Measurements from ENCODE around the gene TNFAIP8L3.

The TNFAIP8L3 gene

DNA sequence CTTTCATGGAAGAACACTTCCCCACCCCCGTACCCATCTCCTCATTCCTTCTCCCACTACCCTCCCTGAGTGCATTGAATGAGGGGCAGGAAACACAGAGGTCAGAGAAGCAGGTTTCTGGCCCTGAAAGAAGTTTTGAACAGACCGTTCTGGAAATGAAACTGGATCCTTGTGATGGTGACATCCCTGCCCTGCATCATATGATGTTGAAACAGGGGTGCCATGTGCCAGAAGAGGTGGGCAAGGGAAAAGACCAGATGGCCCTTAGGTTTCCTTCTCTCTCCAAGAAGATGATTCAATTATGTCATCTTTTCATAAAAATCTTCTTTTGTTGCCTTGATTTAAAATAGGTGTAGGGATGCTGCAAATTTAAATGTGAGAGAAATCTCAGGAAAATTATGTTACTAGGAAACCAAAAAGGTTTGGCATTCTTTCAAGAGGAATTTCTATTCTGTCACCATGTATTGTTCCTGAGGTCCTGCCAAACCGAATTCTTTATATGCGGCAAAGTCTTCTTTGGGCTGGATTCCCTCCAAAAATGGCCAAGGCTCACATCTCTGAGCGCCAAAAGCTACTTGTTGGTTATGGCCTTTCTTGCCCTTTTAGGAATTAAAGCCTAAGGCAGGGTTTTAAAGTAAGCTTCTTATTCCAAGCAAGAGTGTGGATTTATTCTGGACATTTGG, 19.9 kb upstream of the TNFAIP8L3 start:
- DNase-seq (ENCODE audit: low read depth): no peak

DNA sequence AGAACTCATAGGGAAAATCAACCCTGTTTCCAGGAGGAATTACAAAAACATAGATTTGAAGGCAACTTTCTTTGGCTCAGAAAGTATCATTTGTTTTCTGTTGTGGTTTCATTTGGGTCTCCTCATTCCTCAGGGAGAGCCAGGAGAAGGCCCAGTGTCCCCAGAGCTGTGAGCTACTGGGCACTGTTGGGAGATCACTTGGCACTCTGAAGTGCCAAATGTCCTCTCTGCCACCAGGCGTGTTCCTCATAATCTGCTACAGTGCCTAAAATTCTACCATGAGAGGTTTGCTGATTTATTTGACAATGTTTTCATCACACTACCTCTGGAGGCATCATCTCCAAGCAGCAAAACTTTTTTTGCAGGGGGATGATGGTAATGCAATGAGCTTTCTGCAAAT, 17.4 kb upstream of the TNFAIP8L3 start:
- no peak for DNase-seq (ENCODE audit: low read depth)

DNA sequence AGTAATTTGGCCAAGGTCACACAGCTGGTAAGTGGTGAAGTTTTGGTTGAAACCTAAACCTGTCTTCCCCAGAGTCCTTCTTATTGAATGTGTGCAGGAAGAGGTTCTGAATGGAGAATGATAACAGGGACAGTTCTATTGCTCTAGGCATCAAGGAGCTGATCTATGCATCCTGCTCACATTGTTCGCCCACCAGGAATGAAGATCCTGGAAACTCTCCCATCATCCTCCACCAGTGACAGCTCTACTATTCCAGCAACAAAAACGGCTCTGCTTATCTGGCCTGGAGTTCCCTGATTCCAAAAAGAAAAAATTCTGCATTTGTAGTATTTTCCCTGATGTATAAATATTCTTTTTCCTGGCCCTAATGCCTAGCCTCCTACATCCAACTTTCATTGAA, 16.4 kb upstream of the TNFAIP8L3 start:
- DNase-seq (ENCODE audit: low read depth): no peak

DNA sequence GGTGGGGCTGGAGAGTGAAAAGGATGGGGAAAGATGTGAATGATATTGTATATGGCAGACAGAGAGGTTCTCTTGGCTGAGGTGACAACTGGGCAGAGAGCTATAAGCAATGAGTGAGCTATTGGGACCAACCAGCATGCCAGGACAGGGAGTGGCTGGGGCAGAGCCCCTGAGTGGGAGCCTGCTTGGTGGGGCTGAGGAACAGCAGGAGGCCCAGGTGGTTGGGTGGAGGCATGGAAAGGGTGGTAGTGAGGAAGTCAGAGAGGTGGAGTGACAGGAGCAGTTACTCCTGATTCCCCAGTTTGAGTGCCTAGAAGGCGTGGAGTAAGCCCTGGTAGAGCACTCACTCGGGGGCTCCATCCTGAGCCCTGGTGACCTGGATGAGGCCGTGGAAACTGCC, 15.5 kb upstream of the TNFAIP8L3 start:
- no peak for DNase-seq (ENCODE audit: low read depth)

DNA sequence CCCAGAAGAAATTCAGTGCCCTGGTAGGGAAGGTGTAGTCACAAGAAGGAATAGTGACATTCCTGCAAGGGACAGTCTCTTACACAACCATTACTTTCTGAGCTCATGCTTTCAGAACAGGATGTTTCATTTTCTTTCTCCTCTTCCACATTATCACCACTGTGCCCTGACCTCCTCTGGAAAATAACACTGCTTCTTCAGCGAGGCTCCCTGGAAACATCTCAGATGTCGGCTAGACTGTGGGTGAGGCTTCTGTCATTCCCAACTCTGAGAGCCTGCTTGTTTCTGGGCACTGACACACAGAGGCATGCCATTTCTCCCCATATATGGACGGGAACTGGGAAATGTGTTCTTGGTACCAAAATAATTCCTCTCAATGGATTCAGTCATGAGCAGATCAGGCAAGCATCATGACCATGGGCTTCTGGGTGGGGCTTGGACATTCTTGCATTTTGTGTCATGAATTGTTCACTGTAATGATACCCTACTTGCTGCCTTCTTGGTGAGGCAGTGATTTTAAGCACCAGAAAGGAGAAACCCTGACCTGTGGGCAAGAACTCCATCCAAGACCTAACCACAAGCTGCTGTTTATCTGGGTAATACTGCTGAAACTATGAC, 14.3 kb upstream of the TNFAIP8L3 start:
- DNase-seq (ENCODE audit: low read depth): no peak

DNA sequence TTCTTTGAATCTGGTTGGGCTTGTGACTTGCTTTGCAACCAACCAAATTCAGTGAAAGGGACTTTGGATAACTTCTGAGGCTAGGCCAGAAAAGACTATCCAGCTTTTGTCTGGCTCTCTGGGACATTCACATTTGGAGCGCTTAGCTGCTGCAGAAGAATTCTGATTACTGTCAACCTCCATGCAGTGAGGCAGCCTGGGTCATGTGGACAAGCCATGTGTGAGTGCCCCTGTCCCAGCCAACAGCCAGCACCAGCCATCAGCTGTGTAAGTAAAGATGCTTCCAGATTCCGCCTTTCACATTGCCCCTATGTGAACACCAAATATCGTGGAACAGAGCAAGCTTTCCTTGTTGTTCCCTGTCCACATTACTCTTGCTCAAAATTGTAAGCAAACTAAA, 12.9 kb upstream of the TNFAIP8L3 start:
- no peak for DNase-seq (ENCODE audit: low read depth)

DNA sequence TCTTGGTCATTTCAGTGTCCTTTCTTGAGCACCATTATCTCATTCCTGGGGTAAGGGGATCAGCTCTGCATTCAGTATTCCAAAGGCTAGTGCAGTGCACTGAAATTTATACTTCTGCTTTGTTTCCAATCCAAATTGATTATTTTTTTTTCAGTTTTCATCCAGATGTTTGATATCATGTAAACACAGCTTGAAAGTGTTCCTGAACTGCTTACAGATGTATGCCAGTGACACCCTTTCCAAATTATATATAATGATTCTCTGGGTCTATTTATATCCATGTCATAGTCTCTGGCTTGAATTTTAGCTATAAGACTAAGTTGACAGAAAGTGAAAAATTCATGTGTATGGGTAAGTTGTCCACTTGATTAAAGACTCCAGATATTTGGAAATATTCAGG, 11.8 kb upstream of the TNFAIP8L3 start:
- DNase-seq (ENCODE audit: low read depth): no peak

DNA sequence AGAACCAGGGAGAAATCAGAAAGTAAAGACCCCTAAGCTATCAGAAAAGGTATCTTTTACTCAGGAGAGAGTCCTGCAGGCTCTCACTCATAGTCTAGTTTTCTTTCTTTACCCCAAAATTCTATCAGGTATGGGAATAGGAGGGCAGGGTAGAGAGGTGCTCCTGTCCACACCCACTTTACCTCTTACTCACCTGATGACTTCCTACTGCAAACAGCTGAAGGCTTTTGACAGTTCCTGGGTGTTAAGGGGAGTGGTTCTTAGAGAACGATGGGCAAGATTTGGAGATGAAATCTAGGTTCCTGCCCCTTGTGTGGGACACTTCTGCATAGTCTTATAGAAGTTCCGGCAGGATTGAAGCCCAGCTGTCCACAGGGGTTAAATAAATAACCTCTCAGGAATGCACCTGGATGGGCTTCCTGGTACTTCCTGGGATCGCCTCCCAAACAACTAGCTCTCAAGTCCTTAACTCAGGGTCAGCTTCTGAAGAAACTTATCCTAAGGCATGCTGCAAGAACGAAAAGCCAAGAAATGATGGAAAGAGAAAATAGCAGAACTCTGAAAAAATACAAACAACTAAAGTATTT, 10.8 kb upstream of the TNFAIP8L3 start:
- DNase-seq (ENCODE audit: low read depth): no peak

DNA sequence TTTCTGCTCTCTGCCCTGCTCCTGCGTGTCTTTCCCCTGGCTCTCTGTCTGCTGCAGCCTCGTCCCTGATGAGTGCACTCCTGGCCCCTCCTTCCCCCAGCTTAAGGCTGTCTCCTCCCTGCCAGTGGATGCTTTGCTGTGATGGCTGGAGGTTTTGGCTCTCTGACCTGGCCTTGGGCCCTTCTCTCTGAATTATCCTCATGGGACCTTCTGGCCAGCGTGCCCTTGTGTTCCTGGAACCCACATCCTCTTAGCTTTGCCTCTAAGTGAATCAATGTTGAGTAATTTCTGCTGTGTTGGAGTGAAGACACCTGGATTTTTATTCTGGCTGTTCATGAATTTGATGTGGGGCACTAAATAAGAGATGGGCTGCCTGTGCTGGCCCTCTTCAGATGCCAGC, 9.8 kb upstream of the TNFAIP8L3 start:
- no peak for DNase-seq (ENCODE audit: low read depth)

DNA sequence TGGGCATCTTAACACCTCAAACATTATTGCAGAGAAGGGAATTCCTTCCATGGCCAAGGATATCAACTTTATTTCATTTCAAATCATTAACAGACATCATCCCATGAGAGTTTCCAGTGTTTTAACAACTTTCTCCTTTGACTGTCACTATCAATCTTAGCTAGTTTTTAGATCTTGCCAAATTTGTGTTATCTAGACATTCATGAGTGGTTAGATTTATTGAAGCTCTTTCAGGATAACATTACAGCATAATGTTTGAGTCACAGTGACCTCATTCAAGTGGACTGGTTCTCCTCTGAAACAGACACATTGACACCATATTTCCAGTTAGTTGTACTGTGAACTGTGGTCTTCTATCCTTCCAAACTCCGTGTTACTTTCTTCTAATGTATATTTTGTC, 8.6 kb upstream of the TNFAIP8L3 start:
- no peak for DNase-seq (ENCODE audit: low read depth)

DNA sequence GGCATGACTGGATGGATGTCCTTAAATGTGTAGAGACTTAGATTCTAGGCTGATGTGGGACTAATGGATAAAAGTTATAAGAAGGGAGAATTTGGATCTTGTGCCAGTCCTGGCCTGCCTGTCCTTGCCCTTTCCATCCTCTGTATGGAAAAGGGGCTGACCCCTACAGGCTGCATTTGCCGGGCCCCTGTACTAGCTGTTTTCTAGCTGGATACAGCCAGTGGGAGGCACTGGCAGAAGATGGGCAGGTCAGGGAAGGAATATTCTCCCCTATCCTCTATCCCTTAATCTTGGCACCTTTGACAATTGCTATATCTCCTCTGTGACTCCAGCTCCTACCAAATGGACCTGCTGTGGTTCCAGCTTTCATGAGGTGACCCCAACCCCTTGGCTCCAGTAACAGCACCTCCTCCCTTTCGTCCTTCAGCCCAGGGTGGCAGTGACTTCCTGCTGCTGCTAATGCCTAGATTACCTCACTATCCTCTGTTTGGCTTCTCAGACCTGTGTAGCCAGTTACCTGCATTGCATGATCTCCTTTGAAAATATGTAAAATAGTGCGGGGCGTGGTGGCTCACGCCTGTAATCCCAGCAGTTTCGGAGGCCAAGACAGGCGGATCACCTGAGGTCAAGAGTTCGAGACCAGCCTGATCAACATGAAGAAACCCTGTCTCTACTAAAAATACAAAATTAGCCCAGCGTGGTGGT, 6.2 kb upstream of the TNFAIP8L3 start:
- no peak for DNase-seq (ENCODE audit: low read depth)

DNA sequence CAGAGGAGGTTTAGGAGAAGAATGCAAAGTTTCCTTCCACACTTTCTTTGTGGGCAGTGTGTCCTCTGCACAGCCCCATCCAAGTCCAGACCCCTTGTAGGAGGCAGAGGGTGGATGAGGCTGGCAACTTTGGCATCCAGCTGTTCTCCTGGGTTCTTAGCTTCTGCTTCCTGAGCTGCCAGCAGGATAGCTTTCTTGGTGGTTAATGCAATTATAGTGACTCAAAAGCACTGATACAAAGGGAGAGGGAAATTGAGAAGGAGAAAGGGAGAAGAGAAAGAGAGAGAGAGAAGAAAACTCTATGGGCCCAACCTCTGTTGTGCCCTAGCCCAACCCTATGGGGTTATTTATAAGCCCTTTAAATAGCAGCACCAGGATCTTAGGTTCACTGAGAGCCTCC, 4.5 kb upstream of the TNFAIP8L3 start:
- no peak for DNase-seq (ENCODE audit: low read depth)

DNA sequence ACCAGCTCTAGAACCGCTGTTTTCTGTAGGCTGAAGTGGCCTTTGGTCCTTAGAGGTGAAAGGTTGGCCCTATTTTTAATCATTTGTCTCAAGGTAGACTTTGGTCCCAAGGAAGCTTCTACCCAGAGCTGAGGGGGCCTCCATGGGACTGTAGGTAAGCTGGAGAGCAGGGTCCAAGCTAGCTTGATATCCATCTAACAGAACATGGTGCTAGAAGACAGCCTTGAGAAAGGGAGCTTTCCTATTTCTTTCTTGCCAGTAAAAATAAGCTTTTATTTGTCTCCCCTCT, 3.6 kb upstream of the TNFAIP8L3 start:
- DNase-seq (ENCODE audit: low read depth): no peak

DNA sequence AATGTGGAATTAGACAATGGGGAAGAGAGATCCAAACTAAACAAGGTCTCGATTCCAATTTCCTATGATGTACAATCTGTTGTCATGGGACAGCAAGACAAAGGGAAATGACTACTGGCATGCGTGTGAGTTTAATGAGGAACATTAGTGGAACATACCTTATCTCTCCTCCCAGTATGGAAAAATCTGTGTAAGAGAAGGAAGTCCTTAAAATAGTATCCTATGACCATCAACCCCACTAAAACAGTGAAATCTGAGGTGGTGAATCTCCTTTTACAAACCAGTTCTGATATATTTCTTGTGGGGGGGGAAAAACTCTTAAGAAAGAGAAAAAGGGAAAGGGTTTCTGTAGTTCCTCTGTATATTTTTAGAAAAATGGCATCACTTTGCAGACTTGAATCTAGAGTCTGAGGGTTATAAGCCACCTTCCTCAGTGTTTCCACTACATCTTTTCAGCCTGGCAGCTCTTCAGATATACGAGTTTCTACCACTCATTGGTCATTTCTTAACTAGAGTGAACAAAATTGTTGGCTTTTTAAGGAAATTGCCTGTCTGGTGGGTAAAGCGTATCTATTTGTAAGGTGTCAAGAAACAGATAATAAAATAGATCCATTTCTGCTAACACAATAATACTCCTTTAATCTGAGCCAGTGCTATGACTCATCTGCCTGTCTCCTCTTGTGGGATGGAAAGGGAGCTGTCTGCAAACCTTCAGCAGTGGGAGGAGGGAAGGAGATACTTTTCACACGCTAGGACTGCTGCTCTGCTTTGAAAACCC, 3.0 kb upstream of the TNFAIP8L3 start:
- no peak for DNase-seq (ENCODE audit: low read depth)

DNA sequence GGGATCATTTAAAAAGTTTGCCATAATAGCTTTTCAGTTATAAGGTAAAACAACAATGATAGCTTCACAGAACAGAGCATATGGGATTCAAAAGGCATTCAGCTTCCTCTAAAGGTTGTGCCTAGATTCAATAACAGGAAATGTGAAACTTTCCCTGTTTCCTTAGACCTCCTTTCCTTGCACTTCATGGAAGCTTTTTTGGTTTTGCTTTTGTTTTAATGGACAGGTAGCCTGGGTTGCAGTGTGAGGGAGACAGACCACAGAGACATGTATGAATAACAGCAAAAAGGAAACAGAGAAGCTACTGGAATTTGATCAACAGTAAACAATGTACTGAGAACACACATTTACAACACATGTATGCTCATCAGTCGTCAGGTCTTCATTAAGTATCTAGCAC, 2.3 kb upstream of the TNFAIP8L3 start:
- no peak for DNase-seq (ENCODE audit: low read depth)

DNA sequence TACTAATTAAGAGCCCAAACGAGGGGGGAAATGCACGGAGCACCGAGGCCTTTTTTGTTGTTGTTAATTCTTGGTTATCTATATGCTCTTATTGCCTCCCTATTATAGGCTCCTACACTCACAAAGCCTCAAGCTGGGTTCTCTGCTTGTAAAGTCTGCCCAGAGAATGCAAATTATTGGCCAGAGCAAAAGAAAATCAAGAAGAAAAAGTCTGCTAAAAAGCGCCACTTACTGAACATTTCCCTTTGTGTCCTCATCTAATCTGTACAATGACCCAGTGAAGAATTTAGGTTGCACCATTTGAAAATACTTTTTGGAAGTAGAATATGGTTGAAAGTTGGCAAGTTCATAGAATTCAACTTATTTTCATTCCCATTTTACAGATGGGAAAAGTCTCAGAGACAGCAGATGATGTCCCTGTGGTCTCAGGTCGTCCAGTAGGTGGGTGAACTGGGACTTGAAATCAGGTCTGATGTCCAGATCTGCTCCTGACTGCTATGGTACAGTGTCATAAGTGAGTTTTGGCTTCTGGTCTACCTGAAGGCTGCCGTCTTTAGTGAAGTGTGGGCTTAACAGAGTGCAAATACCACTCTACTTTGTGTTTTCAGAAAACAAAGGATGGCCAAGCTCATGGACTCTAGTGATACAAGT, 1.1 kb upstream of the TNFAIP8L3 start:
- DNase-seq (ENCODE audit: low read depth): no peak

DNA sequence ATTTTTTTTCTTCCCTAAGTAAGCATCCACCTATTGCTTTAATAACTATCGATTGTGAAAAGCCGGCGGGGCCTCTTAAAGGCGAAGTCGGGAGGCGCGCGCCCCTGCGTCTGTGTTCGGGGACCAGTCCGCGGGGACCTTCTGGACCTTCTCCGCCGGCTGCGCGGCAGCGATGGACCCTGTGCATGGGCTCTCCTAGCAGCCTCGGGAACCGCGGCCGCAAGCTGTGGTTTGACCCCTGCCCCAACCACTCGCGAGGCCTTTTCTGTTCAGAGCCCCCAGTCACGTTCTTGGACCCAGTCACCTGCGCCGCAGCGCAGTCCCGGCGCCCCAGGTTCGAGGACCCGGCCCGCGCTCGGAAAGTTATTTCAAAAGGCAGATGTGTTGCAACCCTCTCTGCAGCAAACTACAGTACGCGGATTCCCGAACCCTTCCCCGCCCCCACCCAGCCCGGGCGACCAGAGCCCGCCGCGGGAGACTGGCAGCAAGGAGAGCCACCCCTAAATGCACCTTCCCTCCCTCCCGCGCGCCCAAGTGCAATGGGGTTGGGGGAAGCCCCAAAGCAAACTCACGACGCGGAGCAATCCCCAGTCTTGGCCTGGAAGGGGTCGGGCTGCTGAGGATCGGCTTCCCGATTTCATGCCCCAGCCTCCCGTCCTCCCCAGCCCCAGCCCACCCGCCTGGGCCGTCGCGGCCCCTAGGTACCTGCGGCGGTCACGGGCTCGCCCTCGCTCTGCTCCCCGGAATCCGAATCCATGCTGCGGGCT, 684 bp downstream of the TNFAIP8L3 start:
- no peak for DNase-seq (ENCODE audit: low read depth)

DNA sequence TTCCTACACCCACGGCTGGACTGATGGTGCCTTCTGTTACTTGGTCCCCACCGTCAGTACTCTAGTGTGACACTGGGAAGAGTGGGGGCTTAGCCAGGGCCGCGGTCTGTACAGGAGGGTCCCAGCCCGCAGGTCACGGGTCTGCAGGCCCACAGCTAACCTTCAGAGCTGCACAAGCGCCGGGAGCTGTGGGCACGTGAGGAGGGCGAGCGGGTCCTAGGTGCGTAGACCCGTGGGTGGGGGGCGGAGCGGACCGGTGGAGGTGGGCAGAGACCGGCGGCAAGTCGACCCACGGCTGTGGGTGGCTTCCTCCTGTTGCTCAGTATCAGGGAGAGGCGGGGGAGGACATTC, 1.2 kb downstream of the TNFAIP8L3 start:
- DNase-seq (ENCODE audit: low read depth): no peak

DNA sequence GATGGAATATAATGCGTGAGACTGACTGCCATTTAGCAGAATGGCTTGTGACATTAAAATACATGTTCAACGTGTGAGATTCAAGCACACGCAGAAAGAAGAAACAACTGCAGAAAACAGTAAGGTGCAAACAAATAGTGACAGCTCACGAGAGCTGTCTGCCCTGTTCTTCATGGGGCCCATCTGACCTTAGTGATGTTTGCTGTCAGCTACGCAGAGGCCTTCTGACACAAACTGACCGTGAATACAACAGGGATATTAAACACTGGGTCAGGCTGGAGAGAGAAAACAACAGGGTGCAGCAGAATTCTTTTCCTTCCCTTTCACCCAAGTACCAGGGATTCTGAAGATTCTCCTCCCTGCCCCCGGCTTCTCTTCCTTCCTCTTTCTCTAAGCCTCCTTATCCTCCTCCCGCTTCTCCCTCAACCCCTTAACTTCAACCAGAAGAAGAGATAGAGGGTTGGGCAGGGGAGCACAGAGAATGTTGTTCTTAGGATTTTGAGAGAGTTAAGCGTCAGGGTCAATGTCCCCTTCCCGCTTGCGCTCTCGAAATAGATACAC, 2.1 kb downstream of the TNFAIP8L3 start:
- no peak for DNase-seq (ENCODE audit: low read depth)

DNA sequence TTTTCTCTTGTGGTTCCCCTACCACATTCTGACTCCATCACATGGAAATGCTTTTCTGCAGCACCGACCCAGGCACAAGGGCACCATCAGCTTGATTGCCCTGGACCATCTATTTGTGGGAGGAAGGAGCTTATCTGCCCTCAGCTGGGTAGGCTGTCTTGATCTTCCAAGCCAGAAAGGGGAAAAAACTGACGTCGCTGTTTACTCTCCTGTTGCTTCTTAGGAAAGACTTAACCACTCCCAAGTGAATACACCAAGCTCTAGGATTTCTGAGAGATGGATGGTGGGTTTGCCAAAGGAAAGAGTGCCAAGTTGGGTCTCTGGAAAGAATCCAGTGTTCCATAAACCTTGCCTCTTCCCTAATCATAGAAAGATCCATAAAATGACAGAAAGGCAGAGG, 4.0 kb downstream of the TNFAIP8L3 start:
- no peak for DNase-seq (ENCODE audit: low read depth)

All from activated gamma-delta T cell treated with anti-CD3 and anti-CD28 coated beads, Interleukin-2, amount 50 U/mL, for 16 hours (primary cell).